Thyroid gland (tissue), 4 donors: ENCODE data around the gene CD36.

Experiments used
- CTCF ChIP-seq, 6 experiments: fragments of 200-600 bp in 3 of 6; fragments of 450-650 bp in 3 of 6; sonication (generic) in 3 of 6; IDR thresholded peaks; one replicate each; pipeline ENCODE4 v1.5.1; 2016 to 2019; ENCODE audit warnings: antibody characterized with exemption in 6 of 6, mild to moderate bottlenecking in 2 of 6, inconsistent platforms in 1 of 6, moderate library complexity in 1 of 6
- POLR2A ChIP-seq, 2 donors: fragments of 450-650 bp; IDR thresholded peaks; one replicate each; pipeline ENCODE4 v1.6.1; 2017; ENCODE audit warnings: antibody characterized with exemption in 2 of 2, mild to moderate bottlenecking in 2 of 2, moderate library complexity in 1 of 2

- no peak for TF ChIP-seq CTCF (IDR thresholded peaks at IDR 0.05)
- TF ChIP-seq POLR2A (IDR thresholded peaks at IDR 0.05) = no peak
Observed at GRCh38 chr7:80719261-80719660, 80.8 kb downstream of the CD36 start.
